Esophagus muscularis mucosa (tissue), 4 donors: ENCODE data around the gene ZNF275. TPM values are rescaled to one million over a fixed set of nuclear protein-coding genes. Genes with fewer than 3 reads are reported as not detected.
"Not testable (repeated sequence)": the region's sequence is repeated elsewhere in the genome, so short reads cannot be mapped to it uniquely, and the experiment has no call there.

Source experiments
- DNase-seq: peaks from one replicate; pipeline ENCODE4 v3.0.0-alpha.2; 2017; ENCODE audit errors: extremely low spot score
- H3K27ac ChIP-seq, 4 donors: fragments of 200-600 bp; sonication (generic); replicated peaks in 1 of 4; 1 replicate in 3 of 4; 2 replicates in 1 of 4; pipeline ENCODE4 v1.5.1; 2016 to 2019; ENCODE audit warnings: mild to moderate bottlenecking in 1 of 4
- H3K27me3 ChIP-seq, 4 donors: fragments of 200-600 bp; sonication (generic); one replicate each; pipeline versions ENCODE4 v1.5.1 to v1.6.0; 2016 to 2019
- H3K36me3 ChIP-seq, 4 donors: fragments of 200-600 bp; sonication (generic); one replicate each; pipeline ENCODE4 v1.5.1; 2016 to 2019
- H3K4me1 ChIP-seq, 4 donors: fragments of 200-600 bp; sonication (generic); one replicate each; pipeline ENCODE4 v1.5.1; 2016 to 2019
- H3K4me3 ChIP-seq, 4 donors: fragments of 200-600 bp; sonication (generic); 1 replicate in 2 of 4; 2 replicates in 2 of 4; pipeline ENCODE4 v1.5.1; 2016 to 2019; ENCODE audit warnings: mild to moderate bottlenecking in 4 of 4, moderate library complexity in 1 of 4
- H3K9me3 ChIP-seq, 4 donors: fragments of 200-600 bp; sonication (generic); 1 replicate in 3 of 4; 2 replicates in 1 of 4; pipeline ENCODE4 v1.5.1; 2016 to 2019
- CTCF ChIP-seq, 3 experiments: fragments of 200-600 bp in 2 of 3; fragments of 450-650 bp in 1 of 3; sonication (generic) in 2 of 3; IDR thresholded peaks; one replicate each; pipeline ENCODE4 v1.5.1; 2017 to 2019; ENCODE audit warnings: antibody characterized with exemption in 3 of 3, mild to moderate bottlenecking in 2 of 3, moderate library complexity in 1 of 3
- EP300 ChIP-seq: sonication (generic); formaldehyde crosslinking; IDR thresholded peaks from one replicate; pipeline ENCODE4 v1.6.1; 2017; ENCODE audit warnings: antibody characterized with exemption
- POLR2A ChIP-seq: fragments of 450-650 bp; IDR thresholded peaks from one replicate; pipeline ENCODE4 v1.6.1; 2017; ENCODE audit warnings: antibody characterized with exemption, moderate library complexity, mild to moderate bottlenecking, low read depth
- POLR2AphosphoS5 ChIP-seq, 2 donors: sonication (generic); formaldehyde crosslinking; IDR thresholded peaks; one replicate each; pipeline ENCODE4 v1.6.1; 2017; ENCODE audit warnings: antibody characterized with exemption in 2 of 2
- WGBS: methylation state at CpG from one replicate; pipeline ENCODE4 v1.1.5; 2018; 5-methylcytosine and 5-hydroxymethylcytosine counted together
- intact Hi-C: fragments of 100-400 bp; cut with DNase I; formaldehyde crosslinking; loops from one replicate; pipeline ENCODE4 v1.15.1; 2023
- total RNA-seq, 4 donors: library from RNA; depleted of rRNA; stranded (reverse); fragments of >200 nt; gene quantifications; one replicate each; pipeline versions ENCODE4 v1.1.0 to v1.2.1, GENCODE V29; 2016

ZNF275 gene
- total RNA-seq, 4 donors from 2014 or later, result 12.5 to 18.4 (median 17.4) TPM

DNA sequence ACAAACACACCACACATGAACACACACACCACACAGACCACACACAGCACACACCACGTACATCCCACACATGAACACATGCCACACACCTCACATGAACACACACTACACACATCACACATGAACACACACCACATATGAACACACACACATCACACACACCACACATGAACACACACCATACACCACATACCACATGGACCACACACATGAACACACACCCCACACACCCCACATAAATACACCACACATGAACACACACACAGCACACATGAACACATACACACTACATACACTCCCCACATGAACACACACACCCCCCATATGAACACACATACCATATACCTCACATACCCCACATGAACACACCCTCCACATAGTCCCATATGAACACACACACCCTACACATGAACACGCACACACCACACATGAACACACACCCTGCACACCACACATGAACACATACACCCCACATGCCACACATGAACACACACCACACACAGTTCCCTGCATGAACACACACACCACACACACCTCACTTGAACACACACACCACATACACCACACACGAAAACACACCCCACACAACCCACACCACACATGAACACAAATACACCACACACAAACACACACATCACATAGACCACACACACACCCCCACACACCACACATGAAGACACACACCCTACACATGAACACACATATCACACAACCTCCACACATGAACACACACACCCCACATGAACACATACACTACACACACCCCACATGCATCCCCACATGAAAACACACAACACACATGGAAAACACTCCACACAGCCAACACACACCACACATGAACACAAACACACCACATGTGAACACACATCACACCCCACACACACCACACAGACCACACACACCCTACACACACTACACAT is 48.9 kb downstream of the ZNF275 start:
- intact Hi-C loops, result no loop called here
- Histone ChIP-seq H3K9me3 (peaks cover 0 to 10% (median 0%) of the 10 kb centered on the region in 4 donors), H3K4me3 (no peak overlapping the region), H3K27me3 (no peaks in the 10 kb centered on the region), H3K27ac (no peak overlapping the region), H3K36me3 (no peaks in the 10 kb centered on the region), H3K4me1 (peaks cover 0 to 9% (median 7%) of the 10 kb centered on the region in 4 donors)
- TF ChIP-seq EP300 (no peak), POLR2AphosphoS5 (IDR thresholded peaks at IDR 0.05) (no peak), CTCF (IDR thresholded peaks at IDR 0.05) (no peak), POLR2A (no peak)
- no peak for DNase-seq
- 87% methylated on average over 3 of the region's 3 CpGs for WGBS

GRCh38 chrX:153384390-153384789 is 50.4 kb downstream of the ZNF275 start:
- DNase-seq, result no peak
- no peak overlapping the region for H3K4me3 ChIP-seq
- H3K4me1 ChIP-seq, result peaks cover 0 to 9% (median 7%) of the 10 kb centered on the region in 4 donors
- H3K27ac ChIP-seq, result no peak overlapping the region
- no peaks in the 10 kb centered on the region for H3K36me3 ChIP-seq
- intact Hi-C loops, result no loop called here
- TF ChIP-seq POLR2AphosphoS5 (IDR thresholded peaks at IDR 0.05) (no peak), POLR2A (no peak), CTCF (IDR thresholded peaks at IDR 0.05) (no peak), EP300 (no peak)
- 84% methylated on average over 6 of the region's 6 CpGs for WGBS
- no peaks in the 10 kb centered on the region for H3K9me3 ChIP-seq
- no peaks in the 10 kb centered on the region for H3K27me3 ChIP-seq

- intact Hi-C loops, H3K4me3 ChIP-seq, DNase-seq, H3K4me1 ChIP-seq, H3K9me3 ChIP-seq, H3K27me3 ChIP-seq, H3K36me3 ChIP-seq, H3K27ac ChIP-seq: not testable (repeated sequence)
- WGBS, result 66% methylated on average over 2 of the region's 2 CpGs
Measured at GRCh38 chrX:153384973-153385372, 51.0 kb downstream of the ZNF275 start.

DNA sequence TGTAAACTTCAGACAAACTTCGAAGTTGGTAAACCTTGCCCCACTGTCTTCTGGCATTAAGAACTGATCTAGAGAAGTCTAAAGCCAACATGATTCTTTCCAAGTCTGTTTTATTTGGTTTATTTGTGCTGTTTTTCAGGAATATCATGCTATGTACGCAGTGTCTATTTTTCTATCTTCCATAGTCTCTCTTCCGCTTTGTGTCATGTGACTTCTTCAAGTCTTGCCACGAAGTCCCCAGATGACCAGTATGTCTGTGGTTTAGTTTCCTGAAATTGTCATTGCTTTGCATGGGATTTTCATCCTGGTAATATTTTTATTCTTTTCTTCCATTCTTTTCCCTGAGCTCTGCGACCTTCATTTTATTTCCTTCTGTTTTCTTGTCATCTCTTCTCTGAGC is 52.1 kb downstream of the ZNF275 start:
- Histone ChIP-seq H3K27ac (no peak overlapping the region), H3K36me3 (no peaks in the 10 kb centered on the region), H3K4me3 (no peak overlapping the region), H3K9me3 (no peaks in the 10 kb centered on the region), H3K27me3 (no peaks in the 10 kb centered on the region), H3K4me1 (peaks cover 0 to 9% (median 7%) of the 10 kb centered on the region in 4 donors)
- no peak for DNase-seq
- intact Hi-C loops, result no loop called here
- TF ChIP-seq EP300, result no peak
- TF ChIP-seq CTCF (IDR thresholded peaks at IDR 0.05), result no peak
- no peak for TF ChIP-seq POLR2A
- TF ChIP-seq POLR2AphosphoS5 (IDR thresholded peaks at IDR 0.05), result no peak
- WGBS, result 70% methylated on average over 5 of the region's 5 CpGs

GRCh38 chrX:153387345-153387744 is 53.4 kb downstream of the ZNF275 start:
- WGBS, result 71% methylated on average over 4 of the region's 5 CpGs
- Histone ChIP-seq H3K9me3 (no peaks in the 10 kb centered on the region), H3K36me3 (no peaks in the 10 kb centered on the region), H3K27me3 (no peaks in the 10 kb centered on the region), H3K27ac (no peak overlapping the region), H3K4me3 (no peak overlapping the region), H3K4me1 (peaks cover 0 to under 1% (median under 1%) of the 10 kb centered on the region in 4 donors)
- TF ChIP-seq POLR2AphosphoS5 (IDR thresholded peaks at IDR 0.05) (no peak), CTCF (IDR thresholded peaks at IDR 0.05) (no peak), POLR2A (no peak), EP300 (no peak)
- DNase-seq, result no peak
- intact Hi-C loops, result no loop called here
